Tongue (tissue), 3 donors: Measurements from ENCODE around the gene OR8H3. TPM values are rescaled to one million over a fixed set of nuclear protein-coding genes. Genes with fewer than 3 reads are reported as not detected.
"Not testable (repeated sequence)": the region's sequence is repeated elsewhere in the genome, so short reads cannot be mapped to it uniquely, and the experiment has no call there.

Experiments
- DNase-seq: peaks from one replicate; pipeline ENCODE4 v3.0.0-alpha.2; 2015
- small RNA-seq: library from RNA; depleted of rRNA; stranded (forward); fragments of <200 nt; gene quantifications from one replicate; pipeline ENCODE3, GENCODE V24; 2014; ENCODE audit warnings: low replicate concordance
- total RNA-seq: library from RNA; depleted of rRNA; stranded (reverse); fragments of >200 nt; gene quantifications from one replicate; pipeline ENCODE4 v1.2.3, GENCODE V29; 2014

OR8H3 gene
- not detected for total RNA-seq

- DNase-seq, result no peak
Observed at GRCh38 chr11:56122073-56122472, at the start of gene OR8H3. Gene OR8H3 (plus strand): TSS chr11:56122373. CDS start chr11:56122373, 0 bp downstream.

GRCh38 chr11:56089697-56090096, 32.5 kb upstream of the OR8H3 start:
- DNase-seq, result no peak

- no peak for DNase-seq
Observed at GRCh38 chr11:56093008-56093407, 29.2 kb upstream of the OR8H3 start, which contains the start of gene OR8I2. Gene OR8I2 (plus strand): TSS chr11:56093308. CDS start chr11:56093308, 0 bp downstream.

- no peak for DNase-seq
Observed at GRCh38 chr11:56103210-56103737, 18.9 kb upstream of the OR8H3 start, which contains the start of gene OR8H2. Gene OR8H2 (plus strand): TSS chr11:56103687. CDS start chr11:56105043, 1,356 bp downstream.

- no peak for DNase-seq
Observed at GRCh38 chr11:56140151-56140661, 18.0 kb downstream of the OR8H3 start, which contains the start of gene OR8J3. Gene OR8J3 (minus strand): TSS chr11:56140201. CDS start chr11:56137718, 2,483 bp downstream.

GRCh38 chr11:56143681-56144080, 21.5 kb downstream of the OR8H3 start:
- DNase-seq, result not testable (repeated sequence)

- no peak for DNase-seq
Observed at GRCh38 chr11:56151376-56151775, 29.2 kb downstream of the OR8H3 start.

GRCh38 chr11:56152333-56152732, 30.2 kb downstream of the OR8H3 start:
- no peak for DNase-seq

- DNase-seq, result no peak
Observed at GRCh38 chr11:56160217-56160616, 38.0 kb downstream of the OR8H3 start, which contains the start of gene OR8K5. Gene OR8K5 (minus strand): TSS chr11:56160317. CDS start chr11:56160317, 0 bp downstream.

GRCh38 chr11:56163804-56164203, 41.6 kb downstream of the OR8H3 start:
- no peak for DNase-seq

GRCh38 chr11:56172256-56172830, 50.2 kb downstream of the OR8H3 start:
- no peak for DNase-seq

Small RNA genes lying within 50 kb of the gene (small RNA-seq; reads per million reads assigned to genes)
- gene OR8I4P, result not detected

Other genes with a start within 250 kb of the OR8H3 start
- not detected for gene TRIM51, start 239.1 kb upstream of the OR8H3 start, total RNA-seq
- not detected for gene OR5W2, start 207.8 kb upstream of the OR8H3 start, total RNA-seq
- not detected for gene OR5I1, start 186.0 kb upstream of the OR8H3 start, total RNA-seq
- not detected for gene OR10AG1, start 152.4 kb upstream of the OR8H3 start, total RNA-seq
- gene OR5F1, start 127.7 kb upstream of the OR8H3 start, total RNA-seq, result not detected
- gene OR5AS1, start 94.7 kb upstream of the OR8H3 start, total RNA-seq, result not detected
- gene OR8I2, start 29.1 kb upstream of the OR8H3 start, total RNA-seq, result not detected
- gene OR8H2, start 18.7 kb upstream of the OR8H3 start, total RNA-seq, result not detected
- not detected for gene OR8J3, start 17.8 kb downstream of the OR8H3 start, total RNA-seq
- gene OR8K5, start 37.9 kb downstream of the OR8H3 start, total RNA-seq, result not detected
- not detected for gene OR5J2, start 54.2 kb downstream of the OR8H3 start, total RNA-seq
- not detected for gene OR5T2, start 111.9 kb downstream of the OR8H3 start, total RNA-seq
- gene OR5T3, start 129.9 kb downstream of the OR8H3 start, total RNA-seq, result not detected
- not detected for gene OR5T1, start 151.8 kb downstream of the OR8H3 start, total RNA-seq
- gene OR8H1, start 169.9 kb downstream of the OR8H3 start, total RNA-seq, result not detected
- gene OR8K3, start 192.8 kb downstream of the OR8H3 start, total RNA-seq, result not detected
- gene OR8K1, start 223.7 kb downstream of the OR8H3 start, total RNA-seq, result not detected
- not detected for gene OR8J1, start 231.9 kb downstream of the OR8H3 start, total RNA-seq